ENCODE results near the gene SSR2. TPM values are rescaled to one million over a fixed set of nuclear protein-coding genes. Genes with fewer than 3 reads are reported as not detected.

The SSR2 gene
- total RNA-seq, 2 experiments from 2014 or later, result 204 to 205 TPM

DNA sequence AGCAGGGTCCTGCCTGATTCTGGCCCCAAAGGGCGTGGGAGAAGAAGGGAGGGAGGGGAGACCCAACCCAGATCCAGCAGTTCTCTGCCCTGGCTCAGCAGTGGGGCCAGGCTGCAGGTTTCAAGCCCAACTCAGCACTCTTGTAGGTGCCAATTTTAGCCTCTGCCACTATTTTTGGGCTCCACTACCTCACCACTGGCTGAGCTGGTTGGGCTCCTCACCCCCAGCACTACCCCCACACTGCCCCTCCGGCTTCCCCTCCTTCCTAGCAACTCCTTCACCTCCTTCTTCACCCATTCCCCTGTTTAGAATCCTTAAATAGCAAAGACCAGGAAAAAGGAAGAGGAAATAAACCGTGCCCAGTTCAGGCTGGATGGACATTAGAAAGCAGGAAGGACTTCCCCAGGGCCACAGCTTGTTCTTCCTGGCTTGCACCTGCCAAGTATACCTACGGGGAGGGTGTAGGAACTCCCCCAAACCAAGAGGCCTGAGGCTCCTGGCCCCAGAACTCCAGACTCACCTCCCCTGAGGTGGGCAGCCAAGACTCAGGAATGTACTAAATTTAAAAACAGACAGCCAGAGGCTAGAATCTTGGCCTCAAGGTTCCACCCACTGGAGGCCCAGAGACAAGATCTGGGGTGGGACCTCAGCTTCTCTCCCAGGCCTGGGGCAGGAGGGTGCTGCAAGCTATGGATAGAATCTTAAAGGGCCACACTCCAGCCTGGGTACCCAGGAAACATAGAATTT is 41.0 kb downstream of the SSR2 start:
- ATAC-seq (ENCODE audit: low read depth), result no peak
- POLR2A ChIA-PET, result interaction anchor here (1.0 to 9.5 kb wide), 6 partner anchors 10 to 45 kb away, joined by 3 to 105 read pairs (median 14); partner anchors contain the start of genes KHDC4 and RXFP4

DNA sequence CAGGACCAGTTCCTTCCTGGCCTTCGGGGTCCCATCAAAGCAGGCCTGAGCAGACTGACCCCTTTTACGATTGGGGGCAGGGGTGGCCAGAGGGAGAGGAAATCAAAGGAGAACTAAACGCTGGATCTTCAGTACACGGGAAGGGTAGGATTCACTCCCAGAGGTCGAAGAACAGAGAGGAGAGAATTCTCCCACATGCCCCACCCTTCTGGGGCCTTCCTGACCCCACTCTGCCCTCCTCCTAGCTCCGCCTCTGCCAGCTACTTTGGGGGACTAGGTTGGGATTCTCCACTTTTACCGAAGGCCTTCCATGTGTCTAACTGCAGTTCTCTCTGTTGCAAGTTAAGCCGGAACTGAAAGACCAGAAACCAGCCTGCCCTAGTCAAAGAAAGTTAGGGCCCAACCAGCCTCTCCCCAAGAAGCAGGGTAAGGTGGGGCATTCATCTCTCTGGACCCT is 41.8 kb downstream of the SSR2 start:
- Mint-ChIP-seq H3K9me3 (no peaks in the 10 kb centered on the region), H3K4me1 (peaks cover 59% of the 10 kb centered on the region), H3K36me3 (peaks cover 25% of the 10 kb centered on the region), H3K4me3 (peak overlapping the region; percentile 99), H3K27ac (peak overlapping the region; percentile 85), H3K27me3 (no peaks in the 10 kb centered on the region)
- DNase-seq (no peak), ATAC-seq (ENCODE audit: low read depth) (no peak)
- POLR2A ChIA-PET, result interaction anchor here (0.8 to 9.5 kb wide), 8 partner anchors 11 to 122 kb away, joined by 3 to 105 read pairs (median 20); partner anchors contain the start of genes GON4L, KHDC4 and RXFP4

More for the DNA sequence above, 41.0 kb downstream of the SSR2 start:
- Mint-ChIP-seq H3K4me1 (peaks cover 53% of the 10 kb centered on the region), H3K27me3 (no peaks in the 10 kb centered on the region), H3K4me3 (peak overlapping the region; percentile 99), H3K27ac (peak overlapping the region; percentile 85), H3K9me3 (no peaks in the 10 kb centered on the region), H3K36me3 (peaks cover 25% of the 10 kb centered on the region)
- DNase-seq, result no peak

DNA sequence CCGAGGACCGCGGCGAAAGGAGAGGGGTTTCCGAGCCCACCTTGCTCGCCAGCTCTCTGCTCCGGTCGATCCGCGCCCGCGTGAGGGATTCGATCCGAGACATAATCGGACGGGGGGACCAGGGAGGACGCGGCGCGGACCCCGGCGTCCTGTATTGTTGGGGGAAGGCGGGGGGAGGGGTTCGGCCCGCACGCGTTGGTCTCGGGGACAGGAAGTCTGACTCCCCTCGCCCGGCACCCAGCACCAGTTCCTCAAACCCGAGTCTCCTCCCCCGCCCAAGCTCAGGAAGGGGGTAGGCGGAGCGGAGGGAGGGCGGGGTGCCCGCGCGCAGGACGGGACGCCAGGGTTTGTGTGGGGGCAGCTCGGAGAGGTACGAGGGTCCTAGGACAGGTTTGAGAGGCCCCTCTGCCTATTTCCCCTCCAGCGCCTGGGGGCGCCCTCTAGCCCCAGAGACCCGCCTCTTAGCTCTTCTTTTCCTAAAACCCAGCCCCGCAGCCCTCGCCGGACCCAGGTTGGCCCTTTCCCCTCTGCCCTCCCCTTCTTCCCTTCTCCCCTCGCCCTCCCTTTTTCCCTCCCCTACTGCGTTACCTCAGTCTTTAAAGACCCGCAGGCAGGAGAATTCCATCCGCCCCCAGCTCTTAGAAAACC is 42.3 kb downstream of the SSR2 start, which contains the start of gene ARHGEF2:
Gene ARHGEF2, minus strand, starts transcription at position 223 of the 648 bp plus-strand sequence. Its CDS starts 120 bp downstream, at position 103.
- H3K4me1 Mint-ChIP-seq, result peaks cover 61% of the 10 kb centered on the region
- DNase-seq, result peak; percentile 78
- peak; percentile 72 for ATAC-seq (ENCODE audit: low read depth)
- H3K36me3 Mint-ChIP-seq, result peaks cover 25% of the 10 kb centered on the region
- peak within 1 kb of the TSS; percentile 99 for H3K4me3 Mint-ChIP-seq
- POLR2A ChIA-PET, result interaction anchor here (0.8 to 9.5 kb wide), 10 partner anchors 10 to 122 kb away, joined by 3 to 105 read pairs (median 14); partner anchors contain the start of genes GON4L, KHDC4 and RXFP4
- H3K27ac Mint-ChIP-seq, result peak within 1 kb of the TSS; percentile 85
- no peaks in the 10 kb centered on the region for H3K27me3 Mint-ChIP-seq
- H3K9me3 Mint-ChIP-seq, result no peaks in the 10 kb centered on the region

DNA sequence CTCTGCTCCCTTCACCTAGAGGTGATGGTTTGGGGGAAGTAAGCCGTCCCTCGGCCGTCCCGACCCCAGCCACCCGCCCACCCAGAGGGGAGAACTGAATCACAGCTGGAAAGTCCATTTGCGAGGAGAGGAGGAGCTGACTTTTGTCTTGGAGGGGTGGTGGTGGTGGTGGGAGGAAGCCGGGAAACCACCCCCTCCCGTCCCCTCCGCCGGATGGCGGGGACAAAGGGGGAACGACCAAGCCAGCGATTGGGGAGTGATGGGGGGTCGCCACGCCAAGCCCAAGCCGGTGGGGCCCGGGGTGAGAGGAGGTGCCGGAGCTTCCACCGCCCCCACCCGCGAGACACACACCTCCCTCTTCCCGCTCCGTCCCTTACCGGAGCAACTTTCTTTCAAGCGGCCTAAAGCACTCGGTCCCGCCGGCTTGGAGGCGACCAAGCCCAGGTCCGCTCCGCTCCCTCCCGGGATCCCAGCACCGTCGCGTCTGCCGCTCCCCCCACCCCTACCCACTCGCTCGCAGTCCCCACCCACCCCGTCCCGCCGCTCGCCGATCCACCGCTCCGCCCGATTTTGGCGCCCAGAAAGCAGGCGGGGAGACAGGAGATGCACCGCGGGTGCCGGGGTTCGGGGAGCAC is 42.9 kb downstream of the SSR2 start:
- peaks cover 64% of the 10 kb centered on the region for H3K4me1 Mint-ChIP-seq
- no peaks in the 10 kb centered on the region for H3K9me3 Mint-ChIP-seq
- no peaks in the 10 kb centered on the region for H3K27me3 Mint-ChIP-seq
- ATAC-seq (ENCODE audit: low read depth), result peak; percentile 20
- peak; percentile 50 for DNase-seq
- POLR2A ChIA-PET, result interaction anchor here (0.6 to 9.5 kb wide), 17 partner anchors 10 to 121 kb away, joined by 3 to 105 read pairs (median 5); partner anchors contain the start of genes GON4L, KHDC4, RXFP4 and SYT11
- H3K27ac Mint-ChIP-seq, result peak overlapping the region; percentile 85
- H3K4me3 Mint-ChIP-seq, result peak overlapping the region; percentile 99
- peaks cover 22% of the 10 kb centered on the region for H3K36me3 Mint-ChIP-seq

DNA sequence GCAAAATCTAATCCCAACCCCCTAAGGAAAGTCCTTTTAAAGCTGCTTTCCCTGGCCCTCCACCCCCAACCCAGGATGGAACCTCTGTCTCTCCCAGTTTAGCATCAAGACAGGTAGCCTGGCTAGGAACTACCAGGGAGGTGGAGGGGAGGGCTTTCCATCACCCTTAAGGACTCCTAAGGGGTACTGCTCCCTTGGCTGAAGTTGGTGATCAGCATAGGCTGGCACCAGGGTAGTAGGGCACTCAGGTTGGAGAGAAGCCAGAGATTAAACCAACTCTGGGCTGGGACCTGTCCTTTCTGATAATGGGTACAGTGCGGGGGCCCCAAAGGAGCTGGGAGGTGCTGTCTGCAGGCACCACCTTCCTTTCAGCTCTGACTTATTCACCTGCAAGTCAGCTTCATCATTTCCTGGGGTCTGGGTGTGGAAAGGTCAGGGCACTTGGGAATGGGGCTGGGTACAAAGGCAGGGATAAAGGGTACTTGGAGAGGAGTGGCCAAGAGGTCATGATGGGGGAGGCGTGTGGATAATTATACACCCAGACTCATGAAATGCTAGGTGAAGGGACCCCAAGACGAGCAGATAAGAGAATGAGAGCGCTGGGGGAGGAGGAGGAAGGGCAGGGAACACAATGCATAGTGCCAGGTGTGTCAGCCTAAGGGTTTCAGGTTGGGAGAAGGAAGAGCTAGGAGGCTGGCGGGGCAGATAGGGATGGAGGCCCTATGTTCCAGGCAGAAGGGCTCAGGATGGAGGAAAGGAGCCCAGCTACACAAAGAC is 43.6 kb downstream of the SSR2 start:
- POLR2A ChIA-PET, result interaction anchor here (0.6 to 9.5 kb wide), 18 partner anchors 9 to 525 kb away, joined by 3 to 105 read pairs (median 5); partner anchors contain the start of genes KHDC4, RXFP4, SSR2 and SYT11
- no peaks in the 10 kb centered on the region for H3K27me3 Mint-ChIP-seq
- H3K4me1 Mint-ChIP-seq, result peaks cover 68% of the 10 kb centered on the region
- H3K27ac Mint-ChIP-seq, result peak overlapping the region; percentile 85
- DNase-seq, result no peak
- H3K9me3 Mint-ChIP-seq, result no peaks in the 10 kb centered on the region
- ATAC-seq (ENCODE audit: low read depth), result peak; percentile 4
- H3K4me3 Mint-ChIP-seq, result peak overlapping the region; percentile 99
- peaks cover 19% of the 10 kb centered on the region for H3K36me3 Mint-ChIP-seq

DNA sequence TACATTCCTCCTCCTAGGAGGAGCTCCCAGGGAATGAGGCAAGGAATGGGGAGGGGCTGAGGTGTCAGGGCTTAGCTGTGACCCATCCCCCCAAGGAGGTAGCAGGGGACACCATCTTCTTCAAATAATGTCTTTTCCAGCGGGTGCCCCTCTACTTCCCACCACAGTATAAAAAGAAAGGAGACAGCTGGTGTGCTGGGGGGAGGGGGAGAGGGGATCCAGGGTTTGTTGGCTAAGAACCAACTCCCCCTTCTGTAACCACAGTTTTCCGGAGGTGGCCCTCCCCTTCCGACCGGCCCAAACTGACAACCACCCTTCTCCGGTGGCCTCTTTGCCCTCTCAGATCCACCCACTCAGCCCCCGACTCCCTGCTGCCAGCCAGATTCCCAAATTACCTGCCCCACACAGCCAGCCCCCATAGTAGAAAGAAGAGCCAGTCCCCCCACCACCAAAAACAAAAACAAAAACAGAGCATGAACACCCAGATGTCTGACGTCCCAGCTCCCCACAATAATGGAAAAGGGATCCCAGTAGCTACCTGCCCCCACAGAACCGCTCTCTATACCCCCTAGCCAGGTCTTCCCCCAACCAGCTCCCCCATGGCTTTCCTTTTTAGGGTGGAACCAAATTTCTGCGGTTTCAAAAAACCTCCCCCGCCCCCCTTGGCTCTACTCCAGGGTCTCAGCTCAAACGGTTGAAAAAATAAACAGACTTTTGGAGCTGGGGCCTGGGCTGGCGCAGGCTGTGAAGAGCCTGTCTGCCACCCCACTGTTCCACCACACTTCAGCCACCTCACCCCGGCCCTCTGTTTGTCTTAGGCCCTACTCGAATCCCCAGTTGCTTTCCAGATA is 44.5 kb downstream of the SSR2 start:
- ATAC-seq (ENCODE audit: low read depth) (peak; percentile 15), DNase-seq (peak; percentile 56)
- H3K27ac Mint-ChIP-seq, result peak overlapping the region; percentile 85
- POLR2A ChIA-PET, result interaction anchor here (0.6 to 9.5 kb wide), 15 partner anchors 8 to 526 kb away, joined by 3 to 105 read pairs (median 7); partner anchors contain the start of genes KHDC4, RXFP4, SSR2 and SYT11
- H3K36me3 Mint-ChIP-seq, result peaks cover 16% of the 10 kb centered on the region
- no peaks in the 10 kb centered on the region for H3K27me3 Mint-ChIP-seq
- H3K9me3 Mint-ChIP-seq, result no peaks in the 10 kb centered on the region
- peak overlapping the region; percentile 99 for H3K4me3 Mint-ChIP-seq
- H3K4me1 Mint-ChIP-seq, result peaks cover 65% of the 10 kb centered on the region

DNA sequence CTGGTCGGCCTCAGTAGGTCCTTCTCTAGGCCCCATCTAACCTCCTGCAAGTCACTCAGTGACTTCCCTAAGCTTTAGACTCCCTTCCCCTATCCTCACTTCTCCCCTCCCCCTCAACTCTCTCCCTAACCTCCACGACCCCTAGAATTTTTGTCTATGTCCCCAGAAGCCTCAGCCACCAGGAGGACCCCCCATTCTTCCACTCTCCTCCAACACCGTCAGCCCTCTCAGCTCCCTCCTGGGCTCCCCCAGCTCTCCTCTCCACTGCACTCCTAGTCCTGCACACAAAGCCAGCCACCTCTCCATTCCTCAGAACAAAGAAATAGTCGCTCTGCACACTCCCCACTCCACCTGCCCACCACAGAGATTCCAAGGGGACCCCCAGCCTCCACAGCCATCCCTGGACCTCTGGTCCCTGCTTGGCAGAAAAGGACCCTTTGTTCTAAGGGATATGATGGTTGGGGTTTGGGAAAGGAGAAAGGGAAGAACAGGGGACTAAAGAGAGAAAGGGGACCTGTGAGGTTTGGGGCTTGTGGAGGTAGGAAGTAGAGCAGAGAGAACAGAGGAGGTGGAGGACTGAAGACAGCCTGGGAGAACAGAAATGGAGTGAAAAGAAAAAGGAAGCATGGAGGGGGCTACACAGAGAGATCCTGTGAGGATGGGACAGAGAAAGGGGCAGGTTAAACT is 45.2 kb downstream of the SSR2 start:
- H3K36me3 Mint-ChIP-seq, result peaks cover 20% of the 10 kb centered on the region
- ATAC-seq (ENCODE audit: low read depth), result no peak
- H3K4me3 Mint-ChIP-seq, result peak overlapping the region; percentile 99

DNA sequence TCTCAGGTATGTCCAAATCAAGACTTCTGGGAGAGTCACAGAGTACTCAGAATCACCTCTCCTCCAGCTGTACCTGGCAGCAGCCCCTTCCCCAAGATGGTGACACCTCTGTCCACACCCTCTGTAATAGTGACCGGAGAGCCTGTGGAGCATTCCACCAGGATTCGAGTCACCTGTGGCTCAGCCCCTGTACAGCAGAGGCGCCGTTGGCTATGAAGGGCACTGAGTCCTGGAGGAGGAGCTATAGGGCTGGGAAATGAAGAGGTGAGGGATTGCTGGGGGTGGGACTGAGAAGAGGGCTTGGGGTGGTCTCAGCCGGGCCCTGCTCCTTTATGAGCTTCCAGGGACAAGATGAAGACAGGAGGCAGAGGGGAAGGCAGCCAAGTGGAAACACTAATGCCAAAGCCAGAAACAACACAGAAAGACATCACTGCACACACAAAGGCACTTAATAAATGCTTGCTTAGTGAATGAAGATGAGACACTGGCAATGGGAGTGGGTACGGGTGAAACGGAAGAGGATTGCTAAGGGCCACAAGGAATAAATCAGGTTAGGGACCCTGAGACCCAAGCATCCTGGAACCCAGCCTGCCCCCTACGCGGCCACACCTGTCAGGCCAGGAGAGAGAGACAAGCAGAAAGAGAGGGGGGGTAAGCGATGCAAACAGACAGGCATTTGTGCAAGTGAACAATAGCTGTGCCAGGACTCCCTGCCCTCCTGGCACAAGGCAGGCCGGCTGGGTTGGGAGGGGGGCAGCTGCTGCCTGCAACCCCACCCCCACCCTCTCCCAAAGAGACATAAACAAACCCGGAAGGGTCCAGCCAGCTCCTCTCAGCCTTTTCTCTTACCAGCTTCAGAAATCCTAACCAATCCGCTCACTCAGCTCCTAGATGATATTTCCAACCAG is 46.3 kb downstream of the SSR2 start:
- peaks cover 66% of the 10 kb centered on the region for H3K4me1 Mint-ChIP-seq
- no peak for ATAC-seq (ENCODE audit: low read depth)
- no peaks in the 10 kb centered on the region for H3K27me3 Mint-ChIP-seq
- peak overlapping the region; percentile 85 for H3K27ac Mint-ChIP-seq
- H3K4me3 Mint-ChIP-seq, result peak overlapping the region; percentile 99
- H3K9me3 Mint-ChIP-seq, result no peaks in the 10 kb centered on the region
- POLR2A ChIA-PET, result interaction anchor here (1.0 to 9.5 kb wide), 7 partner anchors 8 to 43 kb away, joined by 3 to 105 read pairs (median 4); partner anchors contain the start of genes KHDC4 and RXFP4
- H3K36me3 Mint-ChIP-seq, result peaks cover 23% of the 10 kb centered on the region
- no peak for DNase-seq

More for the DNA sequence above, 45.2 kb downstream of the SSR2 start:
- DNase-seq, result no peak
- no peaks in the 10 kb centered on the region for H3K9me3 Mint-ChIP-seq
- no peaks in the 10 kb centered on the region for H3K27me3 Mint-ChIP-seq
- peaks cover 65% of the 10 kb centered on the region for H3K4me1 Mint-ChIP-seq
- POLR2A ChIA-PET, result interaction anchor here (1.1 to 9.5 kb wide), 9 partner anchors 7 to 45 kb away, joined by 3 to 105 read pairs (median 8); partner anchors contain the start of genes KHDC4, RXFP4 and SSR2
- peak overlapping the region; percentile 85 for H3K27ac Mint-ChIP-seq

DNA sequence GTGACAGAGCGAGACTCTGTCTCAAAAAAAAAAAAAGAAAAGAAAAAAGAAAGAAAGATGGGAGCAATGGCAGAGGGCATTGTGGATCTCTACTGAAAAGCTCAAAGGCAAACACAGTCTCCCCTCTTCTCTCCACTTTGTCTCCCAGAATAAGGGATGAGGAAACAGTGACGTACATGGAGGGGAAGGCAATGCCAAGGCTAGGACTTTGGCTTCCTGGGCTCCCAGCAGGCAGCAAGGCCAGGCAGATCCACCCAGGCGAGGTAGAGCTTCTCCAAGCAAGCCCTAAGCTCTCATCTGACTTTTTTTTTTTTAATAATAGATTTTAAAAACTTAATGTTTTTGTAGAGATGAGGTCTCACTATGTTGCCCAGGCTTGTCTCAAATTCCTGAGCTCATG is 47.0 kb downstream of the SSR2 start:
- peaks cover 25% of the 10 kb centered on the region for H3K36me3 Mint-ChIP-seq
- peak overlapping the region; percentile 50 for H3K4me3 Mint-ChIP-seq
- DNase-seq (no peak), ATAC-seq (ENCODE audit: low read depth) (no peak)
- POLR2A ChIA-PET, result interaction anchor here (1.0 to 9.5 kb wide), 3 partner anchors 31 to 44 kb away, joined by 3 to 105 read pairs (median 6); partner anchors contain the start of genes KHDC4 and RXFP4
- peaks cover 72% of the 10 kb centered on the region for H3K4me1 Mint-ChIP-seq
- H3K27ac Mint-ChIP-seq, result no peak overlapping the region
- no peaks in the 10 kb centered on the region for H3K27me3 Mint-ChIP-seq
- no peaks in the 10 kb centered on the region for H3K9me3 Mint-ChIP-seq

All from activated naive CD8-positive, alpha-beta T cell treated with anti-CD3 and anti-CD28 coated beads, Interleukin-2, amount 10 ng/mL, durations not matched to agents 7 days and 5 days (primary cell).